SIG-M5 treated with dmso at 0.1 percent for 504 hours (cell line): ENCODE data around the gene CHRNA4.
A peak's percentile ranks its signal among the peaks of the same experiment; 100 is the strongest.
"Not testable (repeated sequence)": the region's sequence is repeated elsewhere in the genome, so short reads cannot be mapped to it uniquely, and the experiment has no call there.

Experiments
- DNase-seq: peaks from one replicate; lab custom pipeline; 2025; ENCODE audit not compliant: unreplicated experiment; lab: John Stamatoyannopoulos, UW

CHRNA4 gene

DNA sequence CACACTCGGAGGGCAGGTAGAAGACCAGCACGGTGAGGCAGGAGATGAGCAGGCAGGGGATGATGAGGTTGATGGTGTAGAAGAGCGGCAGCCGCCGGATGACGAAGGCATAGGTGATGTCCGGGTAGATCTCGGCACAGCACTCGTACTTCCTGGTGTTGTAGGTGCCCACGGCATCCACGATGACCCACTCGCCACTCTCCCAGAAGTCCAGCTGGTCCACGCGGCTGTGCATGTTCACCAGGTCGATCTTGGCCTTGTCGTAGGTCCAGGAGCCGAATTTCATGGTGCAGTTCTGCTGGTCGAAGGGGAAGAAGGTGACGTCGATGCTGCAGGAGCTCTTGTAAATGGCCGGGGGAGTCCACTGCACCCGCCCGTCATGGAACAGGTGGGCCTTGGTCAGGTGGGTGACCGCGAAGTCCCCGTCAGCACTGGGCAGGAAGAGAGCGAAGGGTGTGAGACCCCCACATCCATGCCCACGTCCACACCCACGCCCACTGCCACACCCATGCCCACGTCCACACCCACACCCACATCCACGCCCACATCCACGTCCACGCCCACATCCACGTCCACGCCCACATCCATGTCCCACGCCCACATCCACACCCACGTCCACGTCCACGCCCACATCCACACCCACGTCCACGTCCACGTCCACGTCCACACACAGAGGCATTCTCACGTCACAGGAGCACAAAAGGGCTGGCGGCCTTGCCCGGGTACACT, 10.4 kb downstream of the CHRNA4 start:
- DNase-seq, result no peak

DNA sequence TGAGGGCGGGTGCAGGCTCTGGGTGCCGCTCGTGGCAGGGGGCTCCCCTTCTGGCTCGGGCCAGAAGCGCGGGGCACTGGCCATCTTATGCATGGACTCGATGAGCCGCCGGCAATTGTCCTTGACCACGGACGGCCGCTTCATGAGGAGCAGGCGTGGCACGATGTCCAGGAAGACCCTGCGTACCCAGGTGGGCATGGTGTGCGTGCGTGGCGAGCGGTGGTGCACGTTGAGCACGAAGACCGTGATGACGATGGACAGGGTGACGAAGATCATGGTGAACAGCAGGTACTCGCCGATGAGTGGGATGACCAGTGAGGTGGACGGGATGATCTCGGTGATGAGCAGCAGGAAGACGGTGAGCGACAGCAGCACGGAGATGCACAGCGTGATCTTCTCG, 11.0 kb downstream of the CHRNA4 start:
- DNase-seq, result no peak

DNA sequence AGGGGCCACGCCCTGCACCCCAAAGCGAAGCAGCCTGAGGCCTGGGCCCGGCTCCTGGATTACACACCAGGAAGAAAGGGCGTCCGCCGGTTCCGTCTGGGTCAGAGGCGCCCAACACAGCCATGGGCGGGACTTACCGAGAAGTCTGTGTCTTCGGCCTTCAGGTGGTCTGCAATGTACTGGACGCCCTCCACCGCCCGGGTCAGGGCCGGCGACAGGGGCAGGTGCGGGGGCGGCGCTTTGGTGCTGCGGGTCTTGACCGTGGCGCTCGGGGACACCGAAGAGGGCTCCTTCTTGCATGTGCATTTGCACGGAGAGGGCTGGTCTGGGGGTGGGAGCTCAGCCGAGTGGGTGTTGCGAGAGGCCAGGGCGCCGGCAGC, 11.6 kb downstream of the CHRNA4 start:
- no peak for DNase-seq

DNA sequence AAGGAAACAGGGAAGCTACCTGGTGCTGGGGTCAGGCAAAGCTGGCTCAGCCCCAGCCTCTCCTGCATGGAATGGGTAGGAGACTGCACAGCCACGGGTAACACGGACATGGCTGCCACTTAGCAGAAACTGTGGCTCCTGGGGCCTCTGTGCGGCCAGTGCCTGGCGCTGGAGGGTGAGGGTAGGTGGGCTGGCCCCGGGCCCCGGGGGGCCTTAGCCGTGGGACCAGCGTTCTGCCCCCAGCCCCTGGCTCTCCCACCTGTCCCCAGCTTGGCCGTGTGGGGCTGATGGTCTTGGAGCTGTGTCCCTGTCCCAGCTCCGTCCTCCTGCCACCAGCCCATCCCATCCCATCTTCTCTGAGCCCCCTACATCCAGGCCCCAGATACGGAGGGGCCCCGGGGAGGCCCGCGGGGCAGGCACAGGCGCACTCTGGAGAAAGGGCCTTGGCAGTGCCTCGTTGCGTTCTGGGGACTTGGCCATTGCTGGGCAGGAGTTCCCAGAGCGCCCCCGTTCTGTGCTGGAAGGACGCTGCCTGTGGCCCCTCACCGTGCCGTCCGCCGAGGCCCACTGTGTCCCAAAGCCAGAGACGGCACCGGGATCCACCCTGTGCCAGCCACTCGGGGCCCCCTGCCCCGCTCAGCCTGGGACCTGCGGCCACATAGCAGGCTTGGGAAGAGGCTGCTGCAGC, 12.2 kb downstream of the CHRNA4 start:
- no peak for DNase-seq

DNA sequence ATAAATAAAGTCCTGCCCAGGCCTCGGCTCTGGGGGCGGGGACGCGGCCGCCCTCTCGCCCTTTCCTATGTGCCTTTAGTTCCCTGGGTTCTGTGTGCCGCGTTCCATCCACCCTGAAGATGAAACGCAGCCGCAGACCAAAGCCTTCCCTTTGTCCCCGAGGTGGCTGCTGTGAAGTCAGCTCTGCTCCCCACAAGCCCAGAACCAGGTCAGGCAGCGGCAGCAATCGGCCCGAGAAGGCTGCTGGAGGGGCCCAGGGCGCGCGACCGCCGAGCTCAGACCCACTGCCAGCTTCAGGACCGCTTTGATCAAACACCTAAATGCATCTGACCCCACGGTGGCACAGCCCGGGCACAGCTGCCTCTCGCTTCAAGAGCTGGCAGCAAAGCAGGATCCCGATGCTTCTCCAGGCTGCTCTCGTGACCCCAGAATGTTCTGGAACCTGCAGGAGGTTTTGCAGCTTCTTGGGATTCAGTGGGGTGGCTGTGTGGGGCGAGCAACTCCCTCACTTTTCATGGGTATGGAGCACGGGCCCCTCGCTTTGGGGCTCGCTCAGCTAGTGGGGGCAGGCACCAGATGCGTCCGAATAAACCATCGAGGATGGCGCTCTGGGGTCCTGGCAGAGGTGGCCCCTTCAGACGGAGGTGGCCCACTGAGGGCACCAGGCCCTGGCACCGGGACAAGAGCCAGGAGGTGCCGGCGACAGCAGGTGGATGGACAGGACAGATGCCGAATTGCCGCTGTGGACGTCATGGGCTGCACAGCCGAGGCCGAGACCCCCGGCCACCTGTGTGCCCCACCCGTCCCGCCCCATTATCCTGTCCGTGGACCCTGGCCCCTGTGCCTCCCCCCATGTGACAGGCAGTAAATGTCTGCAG, 13.0 kb downstream of the CHRNA4 start:
- no peak for DNase-seq

DNA sequence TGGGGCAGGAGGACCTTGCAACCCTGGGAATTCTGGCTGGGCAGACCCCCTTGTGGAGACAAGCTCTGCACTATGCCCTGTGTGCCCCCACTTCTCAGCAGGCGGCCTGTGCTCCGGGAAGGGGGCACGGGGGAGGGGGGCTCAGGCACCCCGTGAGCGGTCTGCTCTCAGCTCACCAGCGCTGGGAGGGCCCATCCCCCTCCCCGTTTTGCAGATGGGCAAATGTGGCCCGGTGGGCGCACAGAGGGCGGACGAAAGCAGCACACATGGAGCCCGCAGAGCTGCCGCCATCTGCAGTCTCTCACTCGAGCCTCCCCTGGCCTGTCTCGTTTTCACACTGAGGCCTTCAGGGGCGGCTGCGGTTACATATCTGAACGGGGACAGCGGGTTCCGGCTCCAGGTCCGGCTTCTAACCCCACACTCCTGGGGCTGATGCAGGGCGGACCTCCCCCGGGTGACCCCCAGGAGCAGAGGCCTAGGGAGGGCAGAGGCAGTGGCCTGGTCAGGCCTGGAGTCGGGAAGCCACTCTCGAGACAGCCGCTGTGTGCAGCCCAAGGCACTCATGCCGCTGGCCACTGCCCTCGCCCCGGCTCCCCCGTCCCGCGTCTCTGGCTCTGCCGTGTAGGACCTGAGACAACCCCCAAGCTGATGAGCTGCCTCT, 13.9 kb downstream of the CHRNA4 start:
- DNase-seq, result no peak

DNA sequence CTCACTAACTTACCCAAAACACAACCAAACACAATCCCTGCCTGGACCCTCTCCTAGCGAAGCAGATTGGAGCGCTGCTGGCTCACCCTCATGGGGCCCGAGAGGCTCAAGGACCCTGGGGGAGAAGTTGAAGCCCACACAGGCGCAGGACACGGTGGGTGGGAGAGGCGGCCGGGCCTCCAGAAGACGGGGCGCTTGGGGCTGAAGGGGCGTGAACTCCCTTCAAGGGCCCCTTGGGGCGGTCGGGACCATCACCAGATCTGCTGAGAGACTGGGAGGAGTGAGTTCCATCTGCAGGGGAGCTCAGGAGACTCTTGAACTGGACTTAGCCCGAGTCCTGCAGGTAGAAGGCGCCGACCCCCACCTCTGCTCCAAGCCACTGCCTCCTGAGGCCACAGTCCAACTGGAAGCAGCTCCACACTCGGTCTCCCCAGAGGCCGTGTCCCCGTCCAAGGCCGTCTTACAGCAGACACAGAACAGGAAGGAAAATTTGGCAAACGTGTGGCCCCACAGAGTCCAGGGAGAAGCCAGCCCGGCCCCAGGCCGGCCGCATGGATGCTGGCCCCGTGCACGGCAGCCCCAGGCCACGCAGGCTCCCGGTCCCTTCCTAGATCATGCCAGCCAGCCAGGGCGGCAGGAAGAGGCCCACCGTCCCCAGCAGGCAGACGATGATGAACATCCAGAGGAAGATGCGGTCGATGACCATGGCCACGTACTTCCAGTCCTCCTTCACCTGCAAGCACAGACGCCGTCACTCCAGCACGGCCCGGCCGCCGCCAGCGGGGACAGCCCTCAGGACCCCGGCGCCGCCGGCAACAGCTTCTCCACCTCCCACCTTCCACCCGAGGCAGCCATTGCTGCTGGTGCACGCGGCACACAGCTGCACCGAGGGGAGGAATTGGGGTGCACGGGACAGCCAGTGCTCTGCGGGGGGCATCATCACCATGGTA, 14.7 kb downstream of the CHRNA4 start:
- DNase-seq, result no peak

DNA sequence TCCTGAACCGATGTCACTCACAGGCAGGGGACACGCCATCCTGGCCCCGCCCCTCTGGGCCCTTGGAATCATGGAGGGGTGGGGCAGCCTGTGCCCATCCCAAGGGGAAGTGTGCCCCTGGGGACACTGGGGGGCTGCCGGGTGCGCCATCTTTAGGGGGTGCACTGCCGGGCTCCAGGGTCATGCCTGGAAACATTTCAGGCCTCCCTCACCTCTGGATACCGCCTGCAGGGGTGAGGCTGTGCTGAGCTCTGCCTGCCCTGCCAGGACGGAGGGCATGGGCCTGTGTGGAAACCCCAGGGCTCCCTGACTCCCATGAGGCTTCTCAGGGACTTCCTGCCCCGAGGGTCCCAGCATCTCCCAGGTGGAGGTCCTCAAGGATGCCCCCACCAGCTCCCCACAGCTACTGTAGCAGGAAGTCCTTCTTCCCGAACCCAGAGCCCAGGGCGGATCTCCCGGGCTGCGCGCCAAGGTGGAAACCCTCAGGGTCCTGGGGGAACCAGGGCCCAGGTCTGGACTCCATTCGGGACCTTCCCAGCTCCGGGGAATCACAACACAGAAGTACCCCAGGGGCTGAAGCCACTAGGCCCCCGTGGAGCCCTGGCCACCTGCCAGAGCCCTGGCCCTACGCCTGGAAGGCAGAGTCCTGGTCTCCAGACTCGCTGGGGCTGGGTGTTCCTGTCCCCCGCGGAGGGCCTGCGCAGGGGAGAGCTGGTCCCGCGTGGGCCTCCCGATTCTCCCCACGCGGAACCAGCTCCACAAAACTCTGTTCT, 15.6 kb downstream of the CHRNA4 start:
- DNase-seq, result no peak

DNA sequence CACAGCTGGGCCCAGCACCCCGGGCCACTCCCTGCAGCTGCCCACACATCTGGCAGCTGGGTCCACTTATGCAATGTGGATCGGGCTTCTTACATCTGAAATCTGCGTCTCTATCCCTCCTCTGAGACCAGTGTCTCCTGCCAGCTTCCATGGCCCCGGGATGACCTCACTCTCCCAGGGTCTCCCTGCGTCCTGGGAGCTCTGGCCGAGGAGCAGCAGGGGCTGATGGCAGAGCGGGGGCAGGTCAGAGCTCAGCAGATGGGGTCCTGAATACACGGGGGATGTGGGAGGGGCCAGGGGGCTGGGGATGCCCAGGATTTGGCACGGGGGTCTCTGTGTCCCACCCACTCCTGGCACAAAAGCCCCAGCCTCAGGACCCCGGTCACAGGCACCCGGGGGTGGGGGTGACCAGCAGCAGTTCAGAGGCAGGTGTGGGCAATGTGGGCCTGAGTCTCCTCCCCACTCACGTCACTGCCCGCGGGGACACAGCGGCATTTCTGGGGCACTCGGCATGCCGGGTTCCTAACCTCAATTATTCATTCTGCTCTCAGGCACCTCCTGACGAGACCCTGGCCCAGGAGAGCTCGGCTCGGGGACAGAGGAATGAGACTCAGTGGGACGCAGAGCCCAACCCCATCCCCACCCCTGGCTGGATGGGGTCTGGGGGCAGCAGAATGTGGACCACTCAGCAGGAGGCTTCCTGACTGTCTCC, 16.4 kb downstream of the CHRNA4 start:
- no peak for DNase-seq

DNA sequence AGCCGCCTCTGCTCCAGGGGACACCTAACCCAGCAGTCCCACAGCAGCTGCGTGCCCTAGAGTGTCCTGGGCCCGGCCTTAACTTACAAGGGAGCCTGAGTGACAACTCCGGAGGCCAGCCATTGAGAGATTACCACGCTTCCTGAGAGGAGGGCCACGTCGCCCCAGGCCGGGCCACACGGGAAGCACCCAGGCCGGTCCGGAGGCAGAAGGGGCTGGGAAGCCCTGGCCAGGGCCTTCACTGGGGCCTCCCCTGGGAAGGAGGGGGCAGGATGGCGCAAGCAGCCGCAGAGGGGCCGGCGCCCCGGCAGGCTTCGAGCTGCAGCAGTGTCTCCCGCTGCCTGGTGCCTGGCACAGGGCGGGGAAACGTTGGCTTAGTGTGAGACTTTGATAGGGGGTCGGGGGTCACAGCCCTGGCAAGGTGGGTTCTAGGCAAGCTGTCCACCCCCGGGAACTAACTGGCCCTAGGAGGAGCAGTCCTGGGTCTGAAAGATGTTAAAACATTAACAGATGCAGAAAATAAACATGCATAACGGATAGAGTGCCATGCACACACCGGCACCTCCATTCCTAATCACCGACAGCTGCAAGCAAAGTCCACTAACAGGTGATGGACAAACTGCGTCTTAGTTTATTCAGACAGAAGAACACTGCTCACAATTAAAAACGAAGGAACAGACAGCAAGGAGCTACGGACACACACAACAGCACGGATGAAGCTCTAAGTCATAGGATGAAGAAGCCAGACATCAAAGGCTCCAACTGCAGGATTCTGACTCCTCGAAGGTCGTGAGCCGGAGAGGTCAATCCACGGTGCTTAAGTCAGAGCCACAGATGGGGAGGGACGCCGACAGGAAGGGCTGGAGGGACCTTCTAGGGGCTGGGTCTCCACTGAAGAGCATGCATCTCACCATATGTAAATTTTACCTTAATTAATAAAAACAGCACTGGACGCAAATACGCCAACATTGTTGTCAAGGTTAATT, 17.4 kb downstream of the CHRNA4 start:
- DNase-seq, result no peak

DNA sequence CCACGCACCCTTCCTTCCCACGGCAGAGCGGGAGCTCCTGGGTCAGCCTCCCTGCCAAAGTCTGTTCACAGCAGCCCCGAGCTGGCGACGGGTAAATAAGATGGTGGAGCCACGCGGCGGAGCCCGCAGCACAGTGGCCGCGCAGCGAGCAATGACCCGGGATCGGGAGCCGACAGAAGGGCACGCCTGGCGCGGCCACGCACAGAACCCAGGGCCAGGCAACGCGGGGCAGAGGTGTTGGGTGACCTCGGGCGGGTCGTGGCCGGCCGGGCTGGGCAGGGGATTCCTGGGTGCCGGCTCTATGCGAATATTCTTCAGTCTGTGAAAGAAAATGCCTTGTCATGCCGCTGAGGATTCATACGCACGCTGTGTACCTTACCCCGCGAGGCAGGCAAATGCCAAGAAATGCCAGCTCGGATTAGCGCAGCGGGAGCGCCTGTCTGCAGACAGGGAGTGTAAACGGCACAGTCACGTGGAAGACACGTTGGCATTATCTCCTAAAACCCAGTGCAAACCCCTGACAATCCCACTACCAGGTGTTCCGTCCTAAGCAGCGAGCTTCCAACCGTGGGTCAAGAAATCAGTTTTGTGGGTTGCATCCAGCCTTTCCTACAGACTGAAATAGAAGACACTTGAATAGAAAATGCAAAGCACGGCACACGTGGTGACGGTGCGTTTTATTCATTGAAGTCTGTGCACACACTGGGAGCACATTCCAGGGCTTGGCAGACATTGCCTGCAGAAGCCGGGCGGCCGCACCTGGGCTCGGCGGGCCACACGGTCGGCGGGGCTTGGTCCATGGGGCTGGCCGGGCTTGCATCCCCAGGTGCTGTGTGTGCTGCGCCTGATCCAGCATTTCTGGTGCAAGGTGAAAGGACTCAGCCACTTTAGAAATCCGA, 18.3 kb downstream of the CHRNA4 start:
- no peak for DNase-seq

DNA sequence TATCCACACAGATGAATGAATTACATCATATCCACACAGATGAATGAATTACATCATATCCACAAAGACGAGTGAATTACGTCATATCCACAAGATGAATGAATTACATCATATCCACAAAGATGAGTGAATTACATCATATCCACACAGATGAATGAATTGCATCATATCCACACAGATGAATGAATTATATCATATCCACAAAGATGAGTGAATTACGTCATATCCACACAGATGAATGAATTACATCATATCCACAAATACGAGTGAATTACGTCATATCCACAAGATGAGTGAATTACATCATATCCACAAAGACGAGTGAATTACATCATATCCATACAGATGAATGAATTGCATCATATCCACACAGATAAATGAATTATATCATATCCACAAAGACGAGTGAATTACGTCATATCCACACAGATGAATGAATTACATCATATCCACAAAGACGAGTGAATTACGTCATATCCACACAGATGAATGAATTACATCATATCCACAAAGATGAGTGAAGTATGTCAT, 20.9 kb downstream of the CHRNA4 start:
- not testable (repeated sequence) for DNase-seq

DNA sequence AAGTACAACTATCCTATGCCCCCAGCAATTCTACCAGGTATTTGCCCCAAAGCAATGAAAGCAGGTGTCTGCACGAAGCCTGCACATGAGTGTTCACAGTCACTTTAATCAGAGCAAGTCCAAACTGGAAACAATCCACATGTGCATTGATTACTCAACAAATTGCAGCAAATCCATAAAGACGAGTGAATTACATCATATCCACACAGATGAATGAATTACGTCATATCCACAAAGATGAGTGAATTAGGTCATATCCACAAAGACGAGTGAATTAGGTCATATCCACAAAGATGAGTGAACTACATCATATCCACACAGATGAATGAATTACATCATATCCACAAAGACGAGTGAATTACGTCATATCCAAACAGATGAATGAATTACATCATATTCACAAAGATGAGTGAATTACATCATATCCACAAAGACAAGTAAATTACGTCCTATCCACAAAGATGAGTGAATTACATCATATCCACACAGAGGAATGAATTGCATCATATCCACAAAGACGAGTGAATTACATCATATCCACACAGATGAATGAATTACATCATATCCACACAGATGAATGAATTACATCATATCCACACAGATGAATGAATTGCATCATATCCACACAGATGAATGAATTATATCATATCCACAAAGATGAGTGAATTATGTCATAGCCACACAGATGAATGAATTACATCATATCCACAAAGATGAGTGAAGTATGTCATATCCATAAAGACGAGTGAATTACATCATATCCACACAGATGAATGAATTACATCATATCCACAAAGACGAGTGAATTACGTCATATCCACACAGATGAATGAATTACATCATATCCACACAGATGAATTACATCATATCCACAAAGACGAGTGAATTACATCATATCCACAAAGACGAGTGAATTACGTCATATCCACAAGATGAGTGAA, 21.7 kb downstream of the CHRNA4 start:
- peak; percentile 8 for DNase-seq

DNA sequence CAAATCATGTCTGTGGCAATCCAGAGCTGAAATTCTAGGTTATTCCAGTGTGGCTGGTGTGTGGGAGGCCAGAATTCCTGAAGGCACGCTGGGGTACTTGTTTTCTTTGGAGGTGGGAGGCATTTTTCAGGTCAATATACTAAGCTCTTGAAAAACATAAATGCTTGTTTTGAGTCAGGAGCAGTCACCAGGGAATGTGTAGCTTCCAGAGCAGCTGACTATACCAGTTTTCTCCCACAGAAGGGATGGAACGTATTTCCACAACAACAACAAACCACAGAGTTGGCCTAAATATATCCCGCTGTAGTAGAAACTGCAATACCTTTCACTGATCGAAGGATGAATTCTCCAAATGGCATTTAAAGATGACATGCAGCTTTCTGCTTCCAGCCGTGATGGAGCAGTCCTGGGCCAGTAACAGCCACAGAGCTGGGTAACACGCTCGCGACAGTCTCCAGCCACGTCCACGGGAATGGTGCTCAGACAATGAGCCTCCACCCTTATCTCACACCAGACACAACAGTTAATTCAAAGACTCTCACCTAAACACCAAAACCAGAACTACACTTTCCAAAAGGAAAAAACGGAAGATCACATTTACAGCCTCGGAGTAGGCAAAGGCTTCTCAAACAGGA, 23.2 kb downstream of the CHRNA4 start:
- DNase-seq, result no peak

DNA sequence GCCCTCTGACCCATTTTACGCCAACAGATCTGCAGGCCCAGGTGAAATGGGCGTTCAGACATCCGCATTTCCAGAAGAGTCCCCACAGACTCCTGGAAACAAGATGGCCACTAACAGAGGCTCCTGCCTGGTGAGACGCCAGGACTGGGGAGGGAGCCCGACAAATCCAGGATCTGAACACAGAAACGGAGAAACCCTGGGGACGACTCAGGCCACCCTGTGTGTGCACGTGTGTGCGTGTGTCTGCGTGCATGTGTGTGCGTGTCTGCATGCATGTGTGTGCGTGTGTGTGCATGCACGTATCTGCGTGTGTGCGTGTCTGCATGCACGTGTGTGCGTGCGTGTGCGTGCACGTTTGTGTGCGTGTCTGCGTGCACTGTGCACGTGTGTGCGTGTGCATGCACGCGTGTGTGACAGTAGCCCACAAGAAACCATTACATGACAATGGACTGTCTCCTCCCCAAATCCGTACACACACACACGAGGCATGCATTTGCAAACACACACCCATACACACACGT, 24.9 kb downstream of the CHRNA4 start:
- DNase-seq, result no peak
